HPDE6-E6E7 (cell line): Measurements from ENCODE around the gene HAPLN2.
"Not testable (repeated sequence)": the region's sequence is repeated elsewhere in the genome, so short reads cannot be mapped to it uniquely, and the experiment has no call there.

Experiments used
- DNase-seq: peaks from one replicate; pipeline ENCODE4 v3.0.0; 2011; ENCODE audit warnings: missing footprints; ENCODE audit errors: extremely low spot score

HAPLN2 gene

GRCh38 chr1:156618853-156619581, at the start of gene HAPLN2:
Gene HAPLN2 (plus strand): TSS chr1:156619415. CDS start chr1:156623491, 4,076 bp downstream.
- no peak for DNase-seq

DNA sequence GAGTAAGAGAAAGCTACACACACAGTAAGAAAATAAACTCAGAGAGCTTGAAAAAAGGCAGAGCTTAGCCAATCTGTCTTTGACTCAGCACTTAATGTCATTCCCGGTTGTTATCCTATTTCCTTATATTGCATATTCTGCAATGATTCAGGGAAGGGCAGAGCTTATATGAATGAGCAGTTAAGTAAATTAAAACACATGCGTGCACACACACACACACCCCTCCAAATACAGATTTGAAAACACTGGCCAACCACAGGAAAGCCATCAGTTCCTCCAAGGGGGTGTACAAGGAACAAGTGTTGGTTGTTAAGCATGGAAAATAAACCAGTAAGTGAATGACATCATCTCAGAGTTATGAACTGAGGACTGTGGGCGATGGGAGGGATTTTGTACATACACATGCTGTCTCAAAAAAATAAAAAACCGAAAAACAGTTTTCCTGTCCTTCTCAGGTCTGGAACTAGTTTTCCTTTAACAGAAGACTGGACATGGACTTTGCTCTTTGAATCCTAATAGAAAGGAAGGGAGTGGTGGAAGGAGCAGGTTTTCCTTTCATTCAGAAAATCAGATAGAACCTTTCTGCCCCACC, 47.9 kb upstream of the HAPLN2 start:
- DNase-seq, result peak; percentile 44

DNA sequence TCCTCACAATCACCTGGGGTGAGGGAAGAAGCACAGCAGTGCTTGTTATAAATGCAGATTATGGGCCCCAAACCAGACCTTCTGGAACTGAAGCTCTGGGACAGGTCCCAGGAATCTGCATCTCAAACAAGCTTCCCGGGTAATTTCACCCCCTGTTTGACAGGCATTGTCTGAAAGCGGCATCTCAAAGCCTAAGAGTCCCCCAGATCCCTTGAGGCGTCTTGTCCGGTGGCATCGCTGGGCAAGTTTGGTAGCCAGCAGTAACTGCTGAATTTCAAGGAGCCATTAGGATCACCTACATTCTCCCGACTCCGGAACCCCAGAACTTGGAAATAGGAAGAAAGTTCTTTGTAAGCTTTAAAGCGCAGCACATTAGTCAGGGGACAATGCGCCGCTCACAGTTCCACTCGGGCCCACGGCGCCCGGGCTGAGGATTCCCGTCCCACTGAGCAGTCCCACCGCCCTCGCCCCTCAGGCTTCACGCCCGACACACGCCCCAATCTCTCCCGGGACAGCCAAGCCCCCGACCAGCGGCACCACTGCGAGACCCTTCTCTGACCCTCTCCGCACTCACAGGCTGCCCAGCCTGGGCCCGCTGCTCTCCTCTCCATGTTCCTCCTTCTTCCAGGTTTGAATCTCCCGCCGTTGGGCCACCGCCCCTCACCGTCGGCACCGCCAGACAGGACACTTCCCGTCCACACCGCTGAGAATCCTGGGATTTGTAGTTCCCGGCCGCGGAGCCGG, 47.1 kb upstream of the HAPLN2 start, which contains the start of gene IQGAP3:
TSS of gene IQGAP3 (minus strand) at position 647 of the 744 bp plus-strand sequence. CDS start at position 611, 36 bp downstream.
- DNase-seq, result peak; percentile 97

DNA sequence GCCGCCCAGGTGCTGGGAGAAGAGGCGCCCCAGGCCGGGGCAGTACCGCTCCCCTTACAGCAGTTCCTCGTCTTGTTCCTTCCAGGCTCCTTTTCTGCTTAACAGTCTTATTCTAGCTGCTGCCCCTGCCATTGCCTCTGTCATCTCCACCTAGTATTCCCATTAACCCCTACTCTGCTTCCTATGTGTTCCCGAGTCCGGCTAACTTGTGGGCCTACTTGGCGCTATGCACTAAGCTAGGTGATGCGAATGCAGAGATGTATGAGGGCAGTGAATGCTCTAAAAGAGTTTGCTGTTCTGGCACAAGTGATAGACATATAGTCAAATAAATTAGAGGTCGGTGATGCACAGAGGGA, 46.6 kb upstream of the HAPLN2 start:
- no peak for DNase-seq

GRCh38 chr1:156574039-156574633, 45.1 kb upstream of the HAPLN2 start:
- no peak for DNase-seq

GRCh38 chr1:156577550-156577949, 41.7 kb upstream of the HAPLN2 start:
- no peak for DNase-seq

DNA sequence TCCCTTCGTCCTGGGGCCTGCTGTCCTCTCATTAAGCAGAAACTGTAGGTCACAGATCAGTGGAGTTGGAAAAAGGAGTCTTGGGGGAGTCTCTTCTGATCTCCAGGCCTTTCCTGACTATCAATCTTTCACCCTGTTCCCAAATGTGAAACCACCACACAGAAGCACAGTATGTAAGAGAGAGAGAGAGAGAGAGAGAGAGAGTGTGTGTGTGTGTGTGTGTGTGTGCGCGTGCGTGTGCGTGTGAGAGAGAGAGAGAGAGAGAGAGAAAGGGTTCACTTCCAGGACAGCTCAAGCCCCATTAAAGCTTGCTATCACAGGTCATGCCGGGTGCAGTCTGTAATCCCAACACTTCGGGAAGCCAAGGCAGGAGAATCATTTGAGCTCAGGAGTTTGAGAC, 41.2 kb upstream of the HAPLN2 start:
- no peak for DNase-seq

DNA sequence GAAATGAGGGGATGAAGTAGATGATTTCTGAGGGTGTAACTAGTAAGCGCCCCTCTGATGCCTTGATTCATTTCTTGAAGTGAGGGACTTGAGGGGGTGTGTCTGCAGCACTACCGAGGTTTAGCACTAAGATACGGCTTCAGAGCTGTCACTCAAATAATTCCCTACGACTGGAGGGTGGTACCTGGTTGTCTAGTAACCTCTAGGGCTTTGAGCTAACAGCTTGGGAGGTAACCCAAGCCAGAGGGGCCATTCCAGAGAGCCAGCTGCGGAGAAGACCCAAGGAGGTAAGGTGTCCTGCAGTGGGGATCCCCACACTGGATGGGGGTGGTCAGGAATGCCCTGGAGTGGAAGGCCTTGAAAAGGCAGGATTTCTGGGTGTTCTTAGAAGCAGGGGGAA, 39.7 kb upstream of the HAPLN2 start, which contains the start of gene TTC24:
TSS of gene TTC24 (plus strand) at position 252 of the 400 bp plus-strand sequence. CDS start 1,642 bp downstream, outside the sequence.
- DNase-seq, result no peak

DNA sequence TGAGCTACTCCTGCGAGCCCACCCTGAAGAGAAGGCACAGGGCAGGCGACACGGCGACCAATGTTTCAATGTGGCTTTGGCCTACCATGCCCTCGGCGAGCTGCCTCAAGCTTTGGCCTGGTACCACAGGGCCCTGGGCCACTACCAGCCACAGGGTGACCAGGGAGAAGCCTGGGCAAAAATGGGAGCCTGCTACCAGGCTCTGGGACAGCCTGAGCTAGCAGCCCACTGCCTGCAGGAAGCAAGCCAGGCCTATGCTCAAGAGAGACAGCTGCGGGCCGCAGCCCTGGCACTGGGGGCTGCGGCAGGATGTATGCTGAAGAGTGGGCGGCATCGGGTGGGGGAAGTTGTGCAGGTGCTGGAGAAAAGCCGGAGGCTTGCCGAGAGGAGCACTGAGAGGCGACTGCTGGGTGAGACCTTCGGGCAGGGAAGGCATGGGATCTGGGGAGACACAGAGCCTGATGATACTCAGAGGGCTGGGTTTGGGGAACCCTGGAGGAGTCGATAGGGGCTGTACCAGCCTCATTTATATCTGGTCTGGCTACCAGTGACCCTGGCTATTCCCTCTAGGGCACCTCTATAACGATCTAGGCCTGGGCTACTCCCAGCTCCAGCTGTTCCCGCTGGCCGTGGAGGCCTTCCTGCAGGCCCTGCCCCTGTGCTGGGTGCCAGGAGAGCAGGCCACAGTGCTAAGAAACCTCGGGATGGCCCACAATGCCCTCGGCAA, 37.4 kb upstream of the HAPLN2 start:
- no peak for DNase-seq

DNA sequence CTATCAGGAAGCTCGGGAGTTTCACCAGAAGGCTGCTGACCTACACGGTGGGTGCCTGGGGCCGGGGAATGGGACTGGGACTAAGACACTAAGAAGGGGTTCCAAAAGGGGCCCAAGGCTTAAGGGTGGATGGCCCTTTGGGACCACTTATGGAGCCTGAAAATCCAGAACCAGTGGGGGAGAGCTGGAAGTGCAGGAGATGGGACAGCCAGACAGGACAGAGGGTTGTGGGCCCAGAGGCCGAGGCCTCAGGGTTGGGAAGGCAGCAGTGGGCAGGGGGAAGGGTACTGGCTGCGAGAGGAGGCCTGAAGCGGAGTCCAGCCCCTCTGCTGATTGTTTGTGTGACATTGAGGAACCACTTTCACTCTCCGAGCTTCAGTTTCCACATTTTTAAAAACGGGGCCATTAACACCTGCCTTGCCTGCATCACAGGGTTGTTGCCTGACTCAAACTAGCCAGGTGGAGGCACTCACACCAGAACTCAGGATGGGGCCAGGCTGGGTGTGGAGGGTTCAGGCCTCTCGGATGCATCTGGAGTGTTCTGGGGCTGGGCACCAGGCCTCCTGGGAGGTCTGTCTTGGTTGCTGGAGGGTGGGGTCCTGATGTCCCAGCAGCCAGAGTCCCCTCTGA, 36.7 kb upstream of the HAPLN2 start:
- no peak for DNase-seq

DNA sequence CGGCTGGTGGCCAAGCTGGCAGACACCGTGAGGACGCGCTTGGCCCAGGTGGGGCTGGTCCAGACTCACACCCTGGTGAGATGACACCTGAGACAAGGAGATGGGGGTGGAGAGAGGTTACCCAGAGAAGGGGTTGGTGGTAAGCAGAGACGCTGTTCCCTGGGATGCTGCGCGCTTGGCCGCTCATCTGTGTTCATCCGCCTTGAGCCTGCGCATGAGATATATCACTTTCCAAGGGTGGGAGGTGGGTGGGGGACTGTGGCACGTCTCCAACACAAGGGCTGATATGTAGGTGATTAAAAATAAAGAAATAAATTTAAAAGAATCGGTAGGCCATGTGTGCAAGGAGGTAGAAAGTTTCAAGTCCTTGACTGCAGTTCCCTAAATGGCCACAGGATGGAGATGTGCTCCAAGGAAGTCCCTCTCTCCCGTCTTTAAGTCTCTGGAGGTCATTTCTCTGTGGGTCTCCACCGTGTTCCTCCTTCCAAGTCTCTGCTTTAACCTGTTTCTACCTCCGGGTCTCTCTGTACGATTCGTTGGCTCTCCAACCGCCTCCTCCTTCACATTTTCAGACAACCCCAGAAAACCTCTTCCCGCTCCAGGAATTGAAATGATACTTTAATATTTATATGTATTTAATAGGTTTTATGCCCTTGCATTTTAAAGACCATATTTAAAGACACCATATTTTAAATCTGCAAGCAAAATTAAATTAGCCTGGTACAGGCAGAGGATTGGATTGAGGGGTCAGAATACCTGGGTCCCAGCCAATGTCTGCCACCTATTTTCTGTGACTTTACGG, 35.2 kb upstream of the HAPLN2 start:
- peak; percentile 63 for DNase-seq

- peak; percentile 28 for DNase-seq
These were observed 34.4 kb upstream of the HAPLN2 start for GRCh38 chr1:156584813-156585212.

- no peak for DNase-seq
These were observed 32.9 kb upstream of the HAPLN2 start for GRCh38 chr1:156586323-156586722.

DNA sequence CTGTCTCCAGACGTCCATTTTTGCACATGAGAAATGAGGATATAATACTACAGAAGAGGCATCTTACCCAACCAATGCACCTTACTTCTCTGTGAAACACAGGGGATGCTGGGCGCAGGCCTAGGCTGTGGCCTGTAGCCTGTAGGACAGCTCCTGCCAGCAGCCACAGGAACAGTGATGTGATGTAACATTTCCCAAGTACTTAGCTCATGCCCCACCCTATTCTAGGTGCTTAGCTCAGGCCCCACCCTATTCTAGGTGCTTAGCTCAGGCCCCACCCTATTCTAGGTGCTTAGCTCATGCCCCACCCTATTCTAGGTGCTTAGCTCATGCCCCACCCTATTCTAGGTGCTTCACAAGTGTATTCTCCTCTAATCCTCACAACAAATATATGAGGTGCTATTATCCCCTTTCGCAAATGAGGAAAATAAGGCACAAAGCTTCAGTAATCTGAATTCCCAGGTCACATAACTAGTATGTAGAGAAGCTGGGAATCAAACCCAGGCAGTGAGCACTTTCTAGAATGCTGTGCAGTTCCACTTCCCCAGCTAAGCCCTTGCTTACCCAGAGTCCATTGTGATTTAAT, 32.2 kb upstream of the HAPLN2 start:
- peak; percentile 29 for DNase-seq

DNA sequence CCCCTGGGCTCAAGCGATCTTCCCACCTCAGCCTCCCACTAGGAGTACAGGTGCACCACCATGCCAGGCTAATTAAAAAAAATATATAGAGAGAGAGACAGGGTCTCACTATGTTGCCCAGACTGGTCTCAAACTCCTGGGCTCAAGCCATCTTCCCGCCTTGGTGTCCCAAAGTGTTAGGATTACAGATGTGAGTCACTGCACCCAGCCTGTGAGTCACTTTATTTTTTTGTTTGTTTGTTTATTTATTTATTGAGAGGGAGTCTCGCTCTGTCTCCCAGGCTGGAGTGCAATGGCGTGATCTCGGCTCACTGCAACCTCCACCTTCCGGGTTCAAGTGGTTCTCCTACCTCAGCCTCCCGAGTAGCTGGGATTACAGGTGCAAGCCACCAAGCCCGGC, 31.3 kb upstream of the HAPLN2 start:
- DNase-seq, result not testable (repeated sequence)

GRCh38 chr1:156589546-156589945, 29.7 kb upstream of the HAPLN2 start:
- DNase-seq, result no peak

GRCh38 chr1:156590326-156591180, 28.7 kb upstream of the HAPLN2 start:
- DNase-seq, result no peak

- no peak for DNase-seq
These were observed 28.1 kb upstream of the HAPLN2 start for GRCh38 chr1:156591181-156591431.
